HG02938 (cell line): ENCODE results near the gene SLC24A4.

Source experiments
- ATAC-seq: cut with Tn5 transposase; IDR thresholded peaks from one replicate; pipeline ENCODE4 v1.9.1; 2021; ENCODE audit warnings: mild to moderate bottlenecking, moderate library complexity; ENCODE audit not compliant: unreplicated experiment

SLC24A4 gene

GRCh38 chr14:92360651-92361370 lies 37.8 kb downstream of the SLC24A4 start:
- no peak for ATAC-seq

DNA sequence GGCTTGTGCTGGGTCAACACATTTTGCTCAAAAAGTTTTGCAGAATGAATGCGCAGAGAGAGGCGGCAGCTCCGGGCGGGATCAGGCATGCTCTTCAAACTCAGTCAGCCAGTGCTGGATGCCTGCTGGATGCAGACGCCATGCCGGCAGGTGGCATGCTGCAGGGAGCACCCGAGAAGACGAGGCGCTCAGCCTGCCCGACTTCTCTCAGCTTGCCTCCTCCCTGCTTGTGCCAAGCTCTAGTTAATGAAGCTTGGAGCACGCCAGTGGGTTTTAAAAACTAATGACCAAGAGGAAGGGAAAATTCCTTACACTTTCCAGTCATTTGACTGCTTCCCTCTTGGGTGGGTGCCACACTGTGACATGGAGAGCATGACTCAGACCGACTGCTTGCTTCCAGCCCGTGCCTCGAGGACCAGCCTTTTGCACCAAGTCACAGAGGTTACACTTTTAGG lies 39.8 kb downstream of the SLC24A4 start:
- ATAC-seq = no peak

DNA sequence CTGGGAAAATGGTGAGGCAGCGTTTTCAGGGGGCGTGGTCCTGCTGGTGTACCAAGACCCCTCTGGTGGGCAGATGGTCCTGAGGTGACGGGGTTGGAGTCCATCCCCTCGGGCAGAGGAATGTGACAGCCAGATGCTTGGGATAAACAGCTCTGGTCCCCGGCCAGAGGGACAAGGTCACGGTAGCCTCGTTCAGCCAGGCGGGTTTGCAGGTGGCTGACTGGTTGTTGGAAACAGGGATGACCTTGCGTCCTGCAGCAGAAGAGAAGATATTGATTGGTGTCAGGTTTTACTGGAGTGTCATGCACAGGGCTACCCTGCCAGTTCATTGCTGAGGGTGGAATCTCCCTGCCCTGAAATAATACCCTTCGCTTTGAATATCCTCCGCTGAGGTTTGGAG lies 43.3 kb downstream of the SLC24A4 start:
- ATAC-seq = no peak

DNA sequence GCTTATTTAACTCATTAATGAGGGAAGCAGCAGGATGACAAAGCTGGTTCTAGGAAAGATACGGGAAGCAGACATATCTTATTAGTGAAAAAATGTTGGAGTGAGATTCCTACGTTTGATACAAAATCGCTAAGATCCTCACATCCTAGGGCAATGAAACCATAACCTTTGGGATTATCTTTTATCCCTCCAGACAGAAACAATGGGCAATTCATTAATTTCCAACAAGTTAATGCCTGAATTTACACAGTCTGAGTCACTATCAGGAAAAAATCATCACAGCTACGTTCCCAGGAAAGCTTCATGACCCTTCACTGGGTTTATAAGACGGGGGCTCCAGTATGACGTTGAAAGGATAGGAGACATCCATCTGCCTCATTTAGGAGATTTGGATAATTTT lies 45.0 kb downstream of the SLC24A4 start:
- ATAC-seq = no peak

- no peak for ATAC-seq
These were observed 46.1 kb downstream of the SLC24A4 start for GRCh38 chr14:92369097-92369496.

- ATAC-seq = no peak
These were observed 49.3 kb downstream of the SLC24A4 start for GRCh38 chr14:92372230-92372629.

DNA sequence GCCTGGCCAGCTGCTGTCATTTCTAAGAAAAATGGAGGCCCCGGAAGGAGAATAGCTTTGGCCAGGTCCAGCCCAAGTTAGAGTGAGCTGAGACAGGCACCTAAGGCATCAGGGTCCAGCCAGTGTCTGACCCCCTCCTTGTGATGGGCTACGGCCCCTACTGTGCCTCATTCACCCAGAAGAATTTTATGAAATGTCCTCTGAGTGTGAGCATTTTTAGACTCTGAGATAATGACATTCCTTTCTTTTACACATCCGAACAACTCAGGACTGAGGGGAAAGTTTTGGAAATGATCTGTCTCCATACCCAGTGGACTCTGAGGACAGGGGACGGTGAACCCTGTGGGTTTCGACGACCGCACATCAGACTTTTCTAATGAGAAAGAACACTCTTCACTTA lies 50.4 kb downstream of the SLC24A4 start:
- ATAC-seq = no peak

GRCh38 chr14:92380131-92380530 lies 57.2 kb downstream of the SLC24A4 start:
- no peak for ATAC-seq

DNA sequence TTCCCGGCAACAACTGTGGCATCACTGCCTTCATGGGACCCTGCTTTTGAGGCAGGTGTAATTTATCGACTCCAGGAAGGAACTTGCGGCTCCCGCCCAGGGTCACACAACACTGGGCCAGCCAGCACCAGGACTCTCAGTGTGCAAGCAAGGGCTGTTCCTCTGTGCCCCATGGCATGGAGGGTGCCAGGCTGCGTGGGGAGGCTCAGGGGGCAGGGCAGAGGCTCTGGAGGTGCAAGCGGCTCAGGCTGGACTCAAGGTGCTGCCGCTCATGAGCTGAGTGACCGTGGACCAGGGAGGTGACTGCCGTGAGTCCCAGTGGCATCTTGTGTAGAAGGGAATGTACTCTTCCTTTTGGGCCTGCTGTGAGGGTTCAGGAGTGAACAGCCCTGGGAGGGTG lies 57.6 kb downstream of the SLC24A4 start:
- ATAC-seq = no peak

GRCh38 chr14:92382677-92383076 lies 59.7 kb downstream of the SLC24A4 start:
- no peak for ATAC-seq

DNA sequence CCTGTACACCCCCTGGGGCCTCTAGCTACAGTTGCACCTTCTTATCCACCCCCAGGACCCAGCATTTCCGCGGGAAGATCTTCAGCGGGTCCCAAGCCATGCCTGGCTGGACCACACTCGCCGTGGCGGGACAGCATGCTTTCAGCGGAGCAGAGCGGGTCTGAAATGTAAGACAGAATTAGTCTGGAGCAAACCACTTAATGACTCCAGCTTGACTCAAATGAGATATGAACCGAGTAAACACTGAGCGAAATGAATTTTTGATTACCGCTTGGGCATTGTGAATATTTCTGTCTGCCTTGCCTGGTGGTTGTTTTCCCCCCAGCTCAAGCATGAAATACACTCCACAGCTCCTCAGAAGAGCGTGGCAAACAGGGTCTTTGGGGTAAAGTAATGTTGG lies 60.8 kb downstream of the SLC24A4 start:
- ATAC-seq = no peak

- ATAC-seq = no peak
These were observed 61.6 kb downstream of the SLC24A4 start for GRCh38 chr14:92384461-92385133.

GRCh38 chr14:92385561-92385960 lies 62.6 kb downstream of the SLC24A4 start:
- ATAC-seq = no peak

GRCh38 chr14:92386165-92386564 lies 63.2 kb downstream of the SLC24A4 start:
- no peak for ATAC-seq

- no peak for ATAC-seq
These were observed 63.7 kb downstream of the SLC24A4 start for GRCh38 chr14:92386637-92387036.

- no peak for ATAC-seq
These were observed 64.6 kb downstream of the SLC24A4 start for GRCh38 chr14:92387578-92387977.

DNA sequence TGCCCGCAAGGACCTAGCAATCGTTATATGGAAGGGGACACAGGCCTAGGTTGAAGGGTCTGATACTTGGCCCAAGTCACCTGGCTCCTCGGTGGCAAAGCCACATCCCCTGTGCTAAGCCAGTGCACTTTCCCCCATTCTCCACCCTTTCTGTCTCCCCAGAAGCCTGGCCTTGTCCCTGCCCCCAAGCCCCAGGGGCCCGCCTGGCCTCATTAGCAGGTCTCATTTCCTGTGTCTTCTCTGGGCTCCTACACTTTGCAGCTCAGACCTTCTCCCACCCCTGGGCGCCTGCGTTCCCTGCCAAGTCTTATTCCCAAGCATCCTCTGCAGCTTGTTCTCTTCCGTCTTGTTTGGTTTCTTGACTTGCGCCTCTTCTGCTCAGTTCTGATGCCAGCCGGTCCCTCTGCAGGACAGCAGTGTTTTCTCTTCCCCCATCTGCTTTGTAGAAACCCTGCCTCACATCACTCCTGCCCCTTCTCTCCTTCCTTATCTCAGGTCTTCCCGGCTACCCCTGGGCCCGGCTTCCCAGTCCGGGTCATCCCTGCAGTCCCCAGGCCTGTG lies 66.7 kb downstream of the SLC24A4 start:
- no peak for ATAC-seq

DNA sequence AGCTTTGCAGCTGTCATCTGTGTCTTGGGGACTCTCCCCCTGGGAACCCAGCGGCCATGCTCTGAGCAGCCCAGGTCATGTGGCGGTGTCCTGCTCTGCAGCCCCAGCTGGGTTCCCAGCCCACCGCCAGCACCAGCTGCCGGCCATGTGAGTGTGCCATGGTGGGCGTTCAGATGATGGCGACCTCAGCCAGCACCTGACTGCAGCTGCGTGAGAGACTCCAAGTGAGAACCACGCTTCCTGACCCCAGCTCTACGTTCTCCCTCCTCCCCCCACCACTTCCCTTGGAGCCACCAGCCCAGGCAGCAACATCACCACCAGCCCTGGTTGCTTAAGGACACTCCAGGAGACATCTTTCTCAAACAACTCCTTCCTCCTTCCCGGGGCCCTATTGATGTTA lies 68.8 kb downstream of the SLC24A4 start:
- ATAC-seq = no peak

GRCh38 chr14:92392711-92393110 lies 69.7 kb downstream of the SLC24A4 start:
- no peak for ATAC-seq

DNA sequence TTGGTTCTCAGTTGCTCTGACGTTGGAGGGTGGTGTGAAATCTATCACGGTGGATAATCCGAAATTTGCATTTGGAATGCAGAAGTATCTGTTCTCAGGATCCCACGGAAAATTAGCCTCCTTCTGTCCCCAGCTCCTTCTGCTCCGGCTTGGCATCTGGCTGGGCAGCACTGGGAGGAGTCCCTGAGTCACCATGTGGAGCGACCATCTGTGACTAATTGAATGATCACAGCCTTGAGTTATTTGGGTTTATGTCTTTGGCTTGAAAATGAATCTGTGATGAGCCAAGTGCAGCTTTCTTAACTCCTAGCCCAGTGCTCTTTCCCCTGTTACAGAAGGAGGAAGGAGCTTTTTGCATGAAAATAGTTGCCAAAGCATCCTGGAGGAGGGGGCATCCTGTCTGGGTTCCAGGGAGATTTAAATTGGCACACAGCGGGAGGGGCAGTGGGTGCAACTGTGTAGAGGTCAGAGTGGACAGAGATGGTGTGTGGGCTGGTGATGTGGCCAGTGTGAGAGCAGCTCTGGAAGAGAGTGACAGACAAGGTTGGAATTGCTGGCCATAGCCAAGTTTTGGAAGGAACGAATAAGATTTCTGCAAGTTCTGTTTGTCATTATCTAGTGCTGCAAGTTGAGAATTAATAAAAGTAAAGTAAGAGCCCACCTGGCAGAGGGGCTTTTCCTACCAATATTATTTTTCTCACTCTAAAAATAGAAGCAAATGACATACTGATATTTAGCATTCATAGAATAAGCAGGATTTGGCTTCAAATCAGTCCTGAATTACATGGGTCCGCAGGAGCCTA lies 74.4 kb downstream of the SLC24A4 start:
- ATAC-seq = no peak

- no peak for ATAC-seq
These were observed 75.1 kb downstream of the SLC24A4 start for GRCh38 chr14:92397953-92398564.
